ENCODE results near the gene OR5K2. TPM values are rescaled to one million over a fixed set of nuclear protein-coding genes. Genes with fewer than 3 reads are reported as not detected.

OR5K2 gene
- total RNA-seq, 1 donor from 2014 or later: not detected

- no peak for TF ChIP-seq CTCF (IDR thresholded peaks at IDR 0.05)
- no peaks in the 10 kb centered on the region for H3K4me1 Mint-ChIP-seq (ENCODE audit: low read depth)
- DNase-seq (ENCODE audit: low spot score): no peak
- H3K36me3 Mint-ChIP-seq (ENCODE audit: low read depth): peaks cover 16% of the 10 kb centered on the region
- H3K27me3 Mint-ChIP-seq (ENCODE audit: low read depth): no peaks in the 10 kb centered on the region
- no peak overlapping the region for H3K4me3 Mint-ChIP-seq (ENCODE audit: unreplicated experiment)
- no peaks in the 10 kb centered on the region for H3K9me3 Mint-ChIP-seq (ENCODE audit: low read depth)
- no peak overlapping the region for H3K27ac Mint-ChIP-seq (ENCODE audit: unreplicated experiment)
Observed at GRCh38 chr3:98512576-98512975, 15.1 kb downstream of the OR5K2 start.

GRCh38 chr3:98513091-98513511 is 15.6 kb downstream of the OR5K2 start:
- DNase-seq (ENCODE audit: low spot score): no peak

GRCh38 chr3:98513736-98514135 is 16.3 kb downstream of the OR5K2 start:
- peaks cover 16% of the 10 kb centered on the region for H3K36me3 Mint-ChIP-seq (ENCODE audit: low read depth)
- H3K4me1 Mint-ChIP-seq (ENCODE audit: low read depth): no peaks in the 10 kb centered on the region
- no peak for DNase-seq (ENCODE audit: low spot score)
- no peaks in the 10 kb centered on the region for H3K27me3 Mint-ChIP-seq (ENCODE audit: low read depth)
- H3K27ac Mint-ChIP-seq (ENCODE audit: unreplicated experiment): no peak overlapping the region
- no peak for TF ChIP-seq CTCF (IDR thresholded peaks at IDR 0.05)
- no peaks in the 10 kb centered on the region for H3K9me3 Mint-ChIP-seq (ENCODE audit: low read depth)
- H3K4me3 Mint-ChIP-seq (ENCODE audit: unreplicated experiment): no peak overlapping the region

More at GRCh38 chr3:98513091-98513511, 15.6 kb downstream of the OR5K2 start:
- no peak overlapping the region for H3K27ac Mint-ChIP-seq (ENCODE audit: unreplicated experiment)
- H3K36me3 Mint-ChIP-seq (ENCODE audit: low read depth): peaks cover 16% of the 10 kb centered on the region
- no peaks in the 10 kb centered on the region for H3K27me3 Mint-ChIP-seq (ENCODE audit: low read depth)
- no peaks in the 10 kb centered on the region for H3K4me1 Mint-ChIP-seq (ENCODE audit: low read depth)
- H3K9me3 Mint-ChIP-seq (ENCODE audit: low read depth): no peaks in the 10 kb centered on the region
- TF ChIP-seq CTCF (IDR thresholded peaks at IDR 0.05): no peak
- H3K4me3 Mint-ChIP-seq (ENCODE audit: unreplicated experiment): no peak overlapping the region

DNA sequence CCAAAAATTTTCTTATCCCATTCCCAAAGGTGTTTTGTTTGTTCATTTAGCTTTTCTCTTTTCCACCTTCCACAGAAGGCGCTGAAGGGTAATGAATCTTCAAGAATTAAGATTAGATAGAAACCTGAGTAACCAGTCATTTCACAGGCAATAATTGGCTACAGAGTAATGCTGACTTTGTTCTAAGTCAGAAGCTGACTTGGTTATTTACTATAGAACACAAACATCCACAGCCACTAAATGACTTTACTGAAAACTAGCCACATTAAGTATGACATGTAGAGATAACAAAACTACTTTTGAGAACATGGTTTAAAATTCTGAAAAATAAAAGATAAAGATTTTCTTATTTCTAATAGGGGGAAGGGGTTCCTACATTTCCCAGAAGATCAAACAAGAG is 17.5 kb downstream of the OR5K2 start:
- DNase-seq (ENCODE audit: low spot score): no peak
- Mint-ChIP-seq H3K36me3 (ENCODE audit: low read depth) (peaks cover 23% of the 10 kb centered on the region), H3K27me3 (ENCODE audit: low read depth) (no peaks in the 10 kb centered on the region), H3K4me1 (ENCODE audit: low read depth) (peaks cover 11% of the 10 kb centered on the region), H3K9me3 (ENCODE audit: low read depth) (no peaks in the 10 kb centered on the region), H3K27ac (ENCODE audit: unreplicated experiment) (no peak overlapping the region), H3K4me3 (ENCODE audit: unreplicated experiment) (no peak overlapping the region)
- no peak for TF ChIP-seq CTCF (IDR thresholded peaks at IDR 0.05)

GRCh38 chr3:98518816-98519215 is 21.3 kb downstream of the OR5K2 start:
- H3K9me3 Mint-ChIP-seq (ENCODE audit: low read depth): no peaks in the 10 kb centered on the region
- no peak for TF ChIP-seq CTCF (IDR thresholded peaks at IDR 0.05)
- no peak overlapping the region for H3K4me3 Mint-ChIP-seq (ENCODE audit: unreplicated experiment)
- no peak for DNase-seq (ENCODE audit: low spot score)
- H3K4me1 Mint-ChIP-seq (ENCODE audit: low read depth): peaks cover 32% of the 10 kb centered on the region
- H3K27ac Mint-ChIP-seq (ENCODE audit: unreplicated experiment): no peak overlapping the region
- H3K27me3 Mint-ChIP-seq (ENCODE audit: low read depth): no peaks in the 10 kb centered on the region
- H3K36me3 Mint-ChIP-seq (ENCODE audit: low read depth): peaks cover 17% of the 10 kb centered on the region

All from chondrocyte (in vitro differentiated cells).